NCI-H1436 treated with DMSO at 0.1 percent for 48 hours (cell line): Measurements from ENCODE around the gene FUT8.
"Not testable (repeated sequence)": the region's sequence is repeated elsewhere in the genome, so short reads cannot be mapped to it uniquely, and the experiment has no call there.

Source experiments
- DNase-seq: peaks from one replicate; lab custom pipeline; 2025; lab: John Stamatoyannopoulos, UW

FUT8 gene

GRCh38 chr14:65622703-65623102, 210.2 kb downstream of the FUT8 start:
- DNase-seq: no peak

GRCh38 chr14:65623759-65624158, 211.2 kb downstream of the FUT8 start:
- DNase-seq: no peak

GRCh38 chr14:65627315-65627714, 214.8 kb downstream of the FUT8 start:
- no peak for DNase-seq

- no peak for DNase-seq
These were observed 216.1 kb downstream of the FUT8 start for GRCh38 chr14:65628664-65629063.

GRCh38 chr14:65631040-65631439, 218.5 kb downstream of the FUT8 start:
- no peak for DNase-seq

- DNase-seq: no peak
These were observed 220.0 kb downstream of the FUT8 start for GRCh38 chr14:65632487-65632886.

GRCh38 chr14:65633666-65634065, 221.1 kb downstream of the FUT8 start:
- DNase-seq: not testable (repeated sequence)

- no peak for DNase-seq
These were observed 225.2 kb downstream of the FUT8 start for GRCh38 chr14:65637780-65638179.

- no peak for DNase-seq
These were observed 226.7 kb downstream of the FUT8 start for GRCh38 chr14:65639216-65639615.

- DNase-seq: no peak
These were observed 238.3 kb downstream of the FUT8 start for GRCh38 chr14:65650826-65651225.

- no peak for DNase-seq
These were observed 244.0 kb downstream of the FUT8 start for GRCh38 chr14:65656554-65656953.

GRCh38 chr14:65658202-65658601, 245.7 kb downstream of the FUT8 start:
- DNase-seq: no peak

GRCh38 chr14:65661865-65662264, 249.3 kb downstream of the FUT8 start:
- no peak for DNase-seq

- no peak for DNase-seq
These were observed 251.9 kb downstream of the FUT8 start for GRCh38 chr14:65664436-65664835.

GRCh38 chr14:65676361-65677014, 264.0 kb downstream of the FUT8 start:
- DNase-seq: no peak

- no peak for DNase-seq
These were observed 273.0 kb downstream of the FUT8 start for GRCh38 chr14:65685572-65685971.

GRCh38 chr14:65686761-65687160, 274.2 kb downstream of the FUT8 start:
- DNase-seq: no peak

- no peak for DNase-seq
These were observed 276.5 kb downstream of the FUT8 start for GRCh38 chr14:65689070-65689469.

- DNase-seq: not testable (repeated sequence)
These were observed 280.0 kb downstream of the FUT8 start for GRCh38 chr14:65692566-65692965.

- no peak for DNase-seq
These were observed 284.3 kb downstream of the FUT8 start for GRCh38 chr14:65696801-65697200.

- DNase-seq: no peak
These were observed 291.0 kb downstream of the FUT8 start for GRCh38 chr14:65703521-65703920.

- DNase-seq: no peak
These were observed 291.5 kb downstream of the FUT8 start for GRCh38 chr14:65703996-65704395.

GRCh38 chr14:65704437-65704836, 291.9 kb downstream of the FUT8 start:
- DNase-seq: no peak

- no peak for DNase-seq
These were observed 292.3 kb downstream of the FUT8 start for GRCh38 chr14:65704850-65705249.
